ENCODE results near the gene NET1.

The NET1 gene

DNA sequence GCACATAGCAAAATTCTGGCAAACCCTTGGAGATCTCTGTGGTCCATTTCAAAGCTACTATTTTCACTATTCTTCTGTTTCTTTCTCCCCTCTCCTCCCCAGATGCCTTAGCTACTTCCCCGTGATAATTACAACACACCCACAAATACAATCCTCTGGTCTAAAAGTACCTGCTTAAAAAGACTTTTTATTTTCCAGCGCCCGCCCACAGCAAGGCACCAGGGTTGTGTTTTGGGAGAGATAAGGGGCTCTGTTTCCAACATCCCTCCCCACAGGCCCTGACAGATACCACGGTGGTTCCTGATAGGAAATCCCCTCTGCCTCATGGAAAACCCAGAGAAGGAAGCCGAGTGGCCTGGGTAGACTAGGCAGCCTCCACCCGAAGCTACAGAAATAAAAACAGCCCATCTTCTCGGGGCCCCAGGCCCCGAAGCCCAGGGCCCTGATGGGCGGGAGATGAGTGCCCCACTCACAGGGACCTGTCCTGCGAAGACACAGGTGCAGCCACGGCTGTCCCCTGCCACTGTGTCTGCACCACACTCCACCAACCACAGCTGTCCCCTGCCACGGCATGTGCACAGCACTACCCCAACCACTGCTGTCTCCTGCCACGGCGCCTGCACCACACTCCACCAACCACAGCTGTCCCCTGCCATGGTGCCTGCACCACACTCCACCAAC lies 67.3 kb downstream of the NET1 start:
- DNase-seq (ENCODE audit: low read depth in 3 of 3, low spot score in 1 of 3), result no peak

DNA sequence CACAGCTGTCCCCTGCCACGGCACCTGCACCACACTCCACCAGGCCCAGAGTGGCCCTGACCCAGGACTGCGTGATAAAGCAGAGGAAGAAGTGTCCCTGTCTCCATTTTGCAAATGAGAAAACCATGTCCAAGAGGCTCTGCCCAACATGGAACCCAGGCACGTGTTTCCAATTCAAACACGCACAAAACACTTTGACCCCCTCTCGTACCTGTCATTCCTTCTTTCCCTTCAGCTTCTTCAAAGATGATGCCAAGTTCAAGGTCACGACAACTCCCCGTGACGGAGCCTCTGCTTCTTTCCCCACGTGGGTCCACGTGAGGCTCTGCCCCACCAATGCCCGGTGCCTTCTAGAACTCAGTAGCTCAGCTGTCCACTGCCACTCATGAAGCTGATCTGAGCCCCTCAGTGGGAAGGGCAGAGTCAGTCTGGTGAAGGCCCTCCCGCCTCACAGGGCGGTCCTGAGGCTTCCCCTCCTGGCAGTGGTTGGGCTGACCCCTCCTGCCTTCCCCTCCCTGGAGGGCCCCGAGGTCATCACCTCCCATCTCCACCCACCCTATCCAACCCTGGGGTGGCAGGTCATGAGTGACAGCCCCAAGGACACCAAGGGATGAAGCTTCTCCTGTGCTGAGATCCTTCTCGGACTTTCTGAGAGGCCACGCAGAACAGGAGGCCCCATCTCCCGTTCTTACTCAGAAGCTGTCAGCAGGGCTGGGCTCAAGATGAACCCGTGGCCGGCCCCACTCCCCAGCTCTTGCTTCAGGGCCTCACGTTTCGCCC lies 68.0 kb downstream of the NET1 start:
- no peak for DNase-seq (ENCODE audit: low read depth in 3 of 3, low spot score in 1 of 3)

DNA sequence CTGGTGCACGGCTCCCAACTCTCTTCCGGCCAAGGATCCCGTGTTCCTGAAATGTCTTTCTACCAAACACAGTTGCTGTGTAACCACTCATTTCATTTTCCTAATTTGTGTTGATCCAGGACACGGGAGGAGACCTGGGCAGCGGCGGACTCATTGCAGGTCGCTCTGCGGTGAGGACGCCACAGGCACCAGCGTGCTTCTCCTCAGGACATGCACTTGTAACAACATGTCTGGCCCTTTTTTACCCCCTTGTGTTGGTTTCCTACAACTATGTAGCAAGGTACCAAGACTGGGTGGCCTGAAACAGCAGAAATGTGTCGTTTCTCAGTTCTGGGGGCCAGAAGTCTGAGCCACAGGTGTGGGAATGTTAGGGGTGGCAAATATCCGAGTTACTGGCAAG lies 68.8 kb downstream of the NET1 start:
- no peak for DNase-seq (ENCODE audit: low read depth in 3 of 3, low spot score in 1 of 3)

DNA sequence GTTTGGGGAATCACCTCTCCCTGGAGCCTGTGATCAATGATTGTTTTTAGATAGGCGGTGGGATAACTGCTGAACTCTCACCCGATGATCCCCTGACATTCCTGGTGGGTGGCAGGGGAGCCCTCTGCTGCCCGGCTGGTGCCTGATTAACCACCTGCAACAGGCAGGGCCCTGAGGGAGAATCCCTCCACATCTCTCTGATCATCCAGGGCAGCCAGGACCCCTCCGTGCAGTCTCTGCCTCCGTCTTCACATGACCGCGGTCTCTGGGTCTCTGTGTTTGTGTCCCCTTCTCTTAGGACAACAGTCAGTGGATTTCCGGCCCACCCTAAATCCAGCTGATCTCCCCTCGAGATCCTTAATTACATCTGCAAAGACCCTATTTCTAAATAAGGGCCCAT lies 69.7 kb downstream of the NET1 start:
- no peak for DNase-seq (ENCODE audit: low read depth in 3 of 3, low spot score in 1 of 3)

DNA sequence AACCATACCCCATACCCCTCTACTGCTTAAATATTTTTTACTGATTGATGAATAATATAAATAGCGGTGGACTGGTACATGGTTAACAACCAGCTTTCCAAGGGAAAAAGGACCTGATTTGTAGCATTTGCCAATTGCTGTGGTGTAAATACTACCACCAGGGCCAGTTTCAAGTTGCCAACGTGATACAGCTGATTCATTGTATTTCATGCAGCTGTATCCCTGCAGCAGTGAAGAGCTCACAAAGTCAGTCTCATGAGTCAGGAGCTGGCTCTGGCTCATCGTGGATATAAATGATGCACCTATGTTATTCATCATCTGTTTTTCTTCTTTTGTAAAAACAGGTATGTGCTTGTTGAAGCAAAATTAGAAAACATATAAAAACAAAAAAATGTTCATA lies 71.8 kb downstream of the NET1 start:
- no peak for DNase-seq (ENCODE audit: low read depth in 3 of 3, low spot score in 1 of 3)

DNA sequence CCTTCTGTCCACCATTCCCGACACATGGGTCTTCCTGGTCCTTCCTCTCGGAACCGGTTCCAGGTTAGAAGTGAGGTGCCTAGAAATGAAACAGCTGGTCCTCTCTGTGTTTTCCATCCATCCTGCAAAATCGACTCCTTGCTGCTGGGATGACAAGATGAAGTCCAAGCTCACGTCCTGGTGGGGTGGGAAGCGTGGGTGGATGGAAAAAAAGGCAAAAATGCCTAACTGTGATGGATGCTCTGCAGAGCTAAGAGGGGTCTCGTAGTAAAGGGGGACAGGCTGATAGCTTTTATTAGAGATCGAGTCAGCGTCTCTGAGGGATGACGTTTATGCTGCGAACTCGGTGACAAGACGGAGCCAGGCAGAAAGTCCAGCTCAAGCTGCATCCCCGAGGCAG lies 72.9 kb downstream of the NET1 start:
- DNase-seq (ENCODE audit: low read depth in 3 of 3, low spot score in 1 of 3), result no peak

DNA sequence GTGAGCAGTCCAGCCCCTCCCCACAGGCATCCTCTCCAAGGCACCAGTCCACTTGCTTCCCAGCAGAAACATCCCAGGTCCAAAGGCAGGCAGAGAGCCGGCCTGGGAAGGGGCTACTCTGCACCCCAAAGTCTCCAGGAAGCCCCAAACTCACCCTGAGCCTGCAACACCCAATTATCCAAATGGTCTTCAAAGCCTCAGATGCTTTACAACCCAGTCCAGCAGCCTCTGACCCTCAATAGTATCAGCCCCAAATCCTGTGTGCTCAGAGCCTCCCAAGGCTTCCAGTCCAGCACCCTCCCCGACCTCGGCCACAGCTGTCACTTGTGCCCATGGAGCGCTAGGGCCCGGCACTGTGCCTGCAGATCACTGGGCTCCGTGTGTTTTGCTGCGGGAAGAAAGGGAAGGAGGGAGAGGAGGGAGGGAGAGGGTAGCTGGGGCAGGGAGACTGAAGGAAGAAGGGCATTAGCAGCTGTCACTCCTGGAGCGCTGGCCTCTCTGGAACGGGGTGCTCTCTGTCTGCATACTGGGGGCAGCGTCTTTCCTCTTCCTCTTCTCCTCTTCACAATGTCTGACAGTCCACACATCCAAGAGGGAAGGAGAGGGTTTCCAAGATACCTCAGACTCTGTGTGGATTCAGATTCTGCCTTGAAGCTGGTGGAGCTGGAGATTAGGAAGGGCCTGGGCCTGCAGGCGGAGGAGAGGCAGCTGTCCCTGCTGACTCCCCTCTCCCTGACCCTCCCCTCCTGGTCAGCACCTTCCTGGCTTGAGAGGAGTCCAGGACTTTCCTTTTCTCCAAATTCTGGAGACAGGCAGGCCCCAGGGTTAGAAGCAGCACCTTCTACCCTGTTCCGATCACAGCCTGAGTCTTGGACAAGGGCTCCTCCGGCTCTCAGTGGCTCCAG lies 73.8 kb downstream of the NET1 start:
- no peak for DNase-seq (ENCODE audit: low read depth in 3 of 3, low spot score in 1 of 3)

DNA sequence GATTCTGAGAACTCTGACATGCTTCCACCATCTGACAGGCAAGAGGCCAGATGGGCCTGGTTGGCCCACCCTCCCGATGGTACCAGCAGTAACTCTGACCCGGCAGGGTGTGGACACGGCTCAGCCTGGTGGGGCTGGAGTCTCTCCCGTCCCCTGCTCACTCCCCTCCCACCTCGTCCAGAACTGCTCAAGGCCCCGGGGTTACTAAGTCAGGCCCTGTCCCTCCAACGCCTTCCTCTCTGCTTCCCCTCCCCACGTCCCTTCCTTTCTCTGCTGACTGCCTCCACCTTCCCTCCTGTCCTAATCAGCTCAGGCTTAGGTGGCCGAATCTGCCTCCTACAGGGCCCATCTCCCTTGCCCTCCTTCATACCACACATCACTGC lies 74.5 kb downstream of the NET1 start:
- no peak for DNase-seq (ENCODE audit: low read depth in 3 of 3, low spot score in 1 of 3)

DNA sequence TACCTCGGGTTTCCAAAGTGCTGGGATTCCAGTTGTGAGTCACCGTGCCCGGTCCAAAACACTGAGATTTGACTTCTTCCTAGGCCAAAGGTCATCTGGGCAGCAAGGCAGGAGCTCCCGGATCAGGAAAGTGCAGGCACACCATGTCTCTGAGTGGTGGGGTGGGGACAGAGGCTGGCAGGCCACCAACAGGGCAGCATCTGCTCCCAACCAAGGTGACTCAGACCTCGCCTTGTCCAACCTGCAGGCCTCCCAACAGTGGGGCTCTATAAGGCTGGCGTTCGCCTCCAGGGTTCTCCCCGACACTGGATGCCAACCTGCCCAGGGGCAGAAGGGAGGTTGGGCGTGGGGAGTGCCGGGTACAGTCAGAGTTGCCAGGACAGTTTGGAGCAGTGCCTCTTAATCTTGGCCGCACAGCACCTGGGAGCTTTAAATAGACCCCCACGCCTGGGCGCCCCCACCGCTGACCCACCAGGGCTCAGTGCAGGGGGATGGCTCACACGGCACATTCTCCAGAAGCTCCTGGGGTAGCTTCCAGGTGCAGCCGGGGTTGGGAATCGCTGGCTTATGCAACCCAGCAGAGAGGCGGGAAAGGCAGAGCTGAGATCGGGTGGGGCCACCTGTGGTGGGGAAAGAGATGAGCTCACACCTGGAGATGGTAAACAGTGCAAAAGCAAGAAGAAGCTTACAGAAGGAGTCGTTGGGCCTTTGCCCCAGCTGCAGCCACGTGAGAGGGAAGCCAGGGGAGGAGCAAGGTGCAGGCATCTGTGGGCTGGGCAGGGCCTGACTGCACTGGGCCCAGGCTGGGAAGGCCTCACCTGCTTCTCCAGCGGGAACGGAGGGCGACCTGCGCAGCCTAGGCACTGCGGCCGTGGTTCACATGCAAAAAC lies 76.2 kb downstream of the NET1 start:
- no peak for DNase-seq (ENCODE audit: low read depth in 3 of 3, low spot score in 1 of 3)

DNA sequence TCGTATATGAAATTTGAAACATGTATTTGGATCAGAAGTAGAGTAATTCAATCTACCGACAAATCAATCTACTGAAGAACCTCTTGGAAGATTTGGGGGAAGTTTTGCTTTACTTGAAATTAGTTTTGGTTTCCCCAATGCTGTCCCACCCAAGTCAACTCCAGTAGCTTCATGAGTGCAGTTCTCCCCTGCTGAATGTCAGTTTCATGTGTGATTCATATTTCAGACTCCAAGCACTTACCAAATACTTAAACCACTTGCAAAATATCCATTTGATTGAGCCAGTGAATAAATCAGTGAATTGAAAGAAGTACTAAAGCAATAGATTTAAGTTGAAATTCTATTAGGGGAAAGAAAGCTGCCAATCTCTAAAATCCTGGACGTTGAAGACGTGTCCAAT lies 77.7 kb downstream of the NET1 start:
- DNase-seq (ENCODE audit: low read depth in 3 of 3, low spot score in 1 of 3), result no peak

DNA sequence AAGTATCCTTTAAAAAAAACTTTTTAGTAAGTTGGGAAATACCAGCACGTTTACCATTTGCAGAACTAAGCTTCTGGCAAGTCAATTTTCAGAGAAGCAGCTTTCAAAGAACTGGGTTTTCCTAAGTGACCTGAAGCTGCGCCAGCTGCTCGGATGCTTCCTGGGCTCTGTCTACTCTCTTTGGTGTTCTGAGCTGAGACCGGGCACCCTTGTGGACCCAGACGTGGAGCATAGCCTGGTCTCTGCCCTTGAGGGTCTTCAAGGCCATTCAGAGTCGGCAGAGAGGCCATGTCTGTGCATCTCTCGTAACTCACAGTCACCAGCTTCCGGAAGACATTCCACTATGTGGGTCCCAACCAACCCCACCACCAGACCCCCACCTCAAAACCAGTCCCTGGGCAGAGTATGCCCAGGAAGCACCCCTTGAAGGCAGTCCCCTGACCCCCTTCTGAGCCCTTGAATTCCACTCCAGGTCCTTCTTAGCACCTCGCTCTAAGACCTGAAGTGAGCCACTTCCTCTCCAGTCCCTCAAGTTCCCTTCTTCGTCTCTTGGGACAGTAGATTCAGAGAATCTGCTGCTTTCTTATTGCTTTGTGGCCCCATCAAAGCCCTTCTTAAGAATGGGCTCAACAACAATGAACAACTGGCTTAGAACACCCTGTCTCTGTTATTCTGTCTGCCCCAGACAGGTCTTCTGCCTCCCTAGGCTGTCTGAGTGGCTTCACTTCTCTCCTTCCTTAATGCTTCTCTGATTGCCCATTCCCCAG lies 78.5 kb downstream of the NET1 start:
- no peak for DNase-seq (ENCODE audit: low read depth in 3 of 3, low spot score in 1 of 3)

DNA sequence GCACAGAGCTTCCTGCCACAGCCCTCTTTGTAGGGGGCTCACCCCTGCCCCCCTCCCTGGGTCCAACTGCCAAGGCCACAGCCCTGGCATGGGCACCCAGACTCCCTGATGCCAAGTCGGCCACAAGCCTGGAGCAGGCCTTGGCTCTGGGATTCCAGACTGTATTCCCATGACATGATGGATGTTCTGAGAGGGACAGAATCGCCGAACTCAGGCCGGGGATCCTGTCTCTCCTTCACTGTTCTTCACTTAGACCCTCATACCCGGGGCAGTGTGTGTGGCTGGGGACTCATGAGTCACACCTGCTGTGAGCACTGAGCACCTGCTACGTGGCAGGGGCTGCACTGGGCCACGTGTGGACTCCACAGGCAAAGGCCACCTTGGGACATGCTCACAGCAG lies 79.1 kb downstream of the NET1 start:
- DNase-seq (ENCODE audit: low read depth in 3 of 3, low spot score in 1 of 3), result no peak

DNA sequence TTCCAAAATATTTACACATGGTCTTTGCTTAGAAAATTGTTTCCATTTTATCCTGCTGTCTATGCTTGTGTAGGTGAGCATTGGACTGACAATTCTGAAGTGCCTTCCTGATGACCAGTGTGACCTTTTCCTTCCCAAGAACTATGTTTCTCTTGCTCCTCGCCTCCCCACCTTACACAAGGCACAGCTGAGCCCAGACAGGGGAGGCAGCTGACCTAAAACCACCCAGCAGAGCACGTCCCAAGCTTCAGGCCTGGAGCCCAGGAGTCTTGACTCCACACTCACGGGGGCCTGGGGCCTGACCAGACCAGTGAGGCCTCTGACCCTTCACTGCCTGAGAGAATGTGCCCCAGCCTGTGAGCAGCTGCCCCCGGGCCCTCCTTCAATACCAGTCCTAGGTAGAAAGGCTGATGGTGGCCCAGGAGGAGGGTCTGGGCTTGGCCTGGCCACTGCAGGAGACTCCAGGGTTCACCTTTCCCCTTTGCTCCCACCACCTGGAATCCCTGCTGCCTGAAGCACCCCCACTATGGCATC lies 80.0 kb downstream of the NET1 start:
- no peak for DNase-seq (ENCODE audit: low read depth in 3 of 3, low spot score in 1 of 3)

DNA sequence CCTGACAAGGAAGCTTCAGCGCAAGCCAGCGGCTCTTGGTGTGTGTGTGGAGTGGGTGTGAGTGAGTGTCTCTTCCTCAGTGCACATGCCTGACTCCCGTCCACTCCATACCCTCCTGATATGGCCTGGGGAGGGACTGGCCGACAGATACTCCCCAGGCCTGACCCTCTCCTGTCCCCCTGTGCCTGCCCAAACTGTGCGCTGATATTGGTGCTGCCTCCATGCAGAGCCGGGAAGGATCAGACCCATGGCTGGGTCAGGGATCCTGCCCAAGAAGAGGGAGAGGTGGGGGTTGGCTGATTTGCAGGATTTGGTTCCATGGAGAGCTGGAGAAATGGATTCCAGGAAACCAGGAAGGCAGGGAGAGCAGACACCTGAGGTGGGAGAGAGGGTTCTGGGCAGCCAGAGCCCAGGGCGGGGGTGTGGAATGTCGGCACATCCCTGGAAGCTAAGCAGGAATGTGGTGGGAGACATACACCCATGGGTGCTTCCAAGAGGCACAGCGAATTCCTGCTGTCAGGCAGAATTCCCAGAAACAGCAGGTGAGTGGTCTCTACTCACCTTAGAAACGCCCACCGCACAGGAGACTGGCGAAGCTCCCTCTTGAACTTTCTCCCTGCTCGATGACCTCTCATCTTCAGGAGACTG lies 80.7 kb downstream of the NET1 start:
- DNase-seq (ENCODE audit: low read depth in 3 of 3, low spot score in 1 of 3), result no peak

DNA sequence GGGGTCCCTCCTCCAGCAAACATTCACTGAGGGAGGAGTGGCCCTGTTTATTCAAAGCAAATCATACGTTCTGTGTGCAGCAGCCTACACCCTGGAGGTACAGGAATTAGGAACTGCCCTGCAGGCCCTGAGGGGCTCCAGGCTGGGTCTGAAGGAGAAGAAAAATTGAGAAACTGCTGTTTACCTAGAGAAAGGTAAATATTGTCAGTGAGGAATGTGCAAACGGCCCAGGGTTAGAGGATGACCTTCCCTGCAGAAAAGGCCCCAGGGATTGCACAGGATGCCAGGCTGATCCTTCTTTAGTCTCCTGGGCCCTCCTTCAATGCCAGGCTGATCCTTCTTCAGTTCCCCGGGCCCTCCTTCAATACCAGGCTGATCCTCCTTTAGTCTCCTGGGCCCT lies 81.3 kb downstream of the NET1 start:
- no peak for DNase-seq (ENCODE audit: low read depth in 3 of 3, low spot score in 1 of 3)

DNA sequence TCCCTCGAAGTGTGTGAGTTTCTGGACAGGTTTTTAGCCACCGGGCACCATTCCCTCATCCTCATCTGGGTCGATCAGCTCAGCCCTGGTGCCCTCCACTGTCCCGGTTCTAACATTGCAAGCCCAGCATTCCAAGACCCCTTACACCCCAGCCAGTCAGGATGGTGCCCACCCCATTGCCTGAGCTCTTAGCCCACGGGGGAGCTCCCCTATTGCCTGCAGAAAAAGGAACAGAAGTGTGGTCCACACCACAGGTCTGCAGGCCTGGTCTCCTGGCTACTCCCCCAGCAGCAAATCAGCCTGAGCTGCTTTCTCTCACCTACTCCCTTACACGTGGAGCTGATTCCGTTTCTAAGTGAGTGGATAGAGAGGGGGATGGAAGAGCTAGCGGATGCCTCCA lies 82.3 kb downstream of the NET1 start:
- DNase-seq (ENCODE audit: low read depth in 3 of 3, low spot score in 1 of 3), result no peak

DNA sequence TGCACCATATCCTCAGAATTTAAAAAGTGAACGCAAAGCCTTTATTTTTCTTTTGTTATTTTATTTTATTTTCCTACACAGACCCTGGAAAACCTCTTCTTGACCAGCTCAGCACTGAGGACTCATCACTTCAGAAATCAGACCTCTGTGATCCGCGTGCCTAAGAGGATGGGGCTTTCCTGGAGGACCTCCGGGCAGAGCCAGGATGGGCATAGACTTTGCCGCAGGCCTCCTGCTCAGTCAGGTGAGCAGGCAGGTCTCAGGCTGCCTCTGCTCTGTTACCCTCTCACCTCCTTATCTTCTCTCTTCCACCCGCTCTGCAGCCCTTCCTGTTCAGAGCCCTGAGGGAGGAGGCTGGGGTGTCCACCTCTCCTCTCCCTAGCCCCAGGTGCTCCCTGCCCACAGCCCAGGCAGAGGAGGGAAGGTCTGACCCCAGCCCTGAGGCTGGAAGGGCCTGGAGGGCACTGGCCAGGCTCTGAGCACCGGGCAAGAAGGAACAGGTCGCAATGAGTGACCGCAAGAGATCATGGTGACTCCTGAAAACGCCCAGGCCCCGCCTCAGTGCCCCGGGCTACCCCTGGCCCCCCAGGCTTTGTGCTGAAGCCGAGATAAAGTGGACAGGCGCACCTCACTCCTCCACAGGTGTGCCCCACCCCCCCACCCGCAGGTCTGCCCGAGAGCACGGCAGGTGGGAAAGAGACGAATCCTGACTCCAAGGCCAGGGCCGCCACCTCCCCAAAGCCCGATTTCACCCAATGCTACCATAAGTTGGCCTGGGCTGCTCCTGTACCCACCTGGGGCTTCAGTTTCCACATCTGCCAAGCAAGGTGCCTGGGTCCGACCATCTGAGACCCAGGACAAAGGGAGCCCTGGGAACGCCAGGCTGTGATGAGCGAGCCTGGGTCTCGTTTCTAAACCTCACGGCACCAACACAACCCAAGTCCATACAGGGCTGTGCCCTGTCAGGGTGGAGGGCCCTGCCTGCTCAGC lies 84.2 kb downstream of the NET1 start:
- no peak for DNase-seq (ENCODE audit: low read depth in 3 of 3, low spot score in 1 of 3)

DNA sequence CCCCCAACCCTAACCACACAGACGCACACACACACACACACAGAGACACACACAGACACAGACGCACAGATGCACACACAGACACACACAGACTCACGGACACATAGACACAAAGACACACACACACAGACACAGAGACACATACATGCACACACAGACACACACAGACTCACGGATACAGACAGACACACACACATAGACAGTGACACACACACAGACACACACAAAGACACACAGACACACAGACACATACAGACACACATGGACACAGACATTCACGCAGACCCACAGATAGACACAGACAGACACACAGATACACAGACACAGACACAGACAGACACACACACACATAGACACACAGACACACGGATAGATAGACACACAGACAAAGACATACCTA lies 84.9 kb downstream of the NET1 start:
- no peak for DNase-seq (ENCODE audit: low read depth in 3 of 3, low spot score in 1 of 3)

Measured in stimulated activated CD4-positive, alpha-beta T cell treated with anti-CD3 and anti-CD28 coated beads, TNF-alpha, amount 100 ng/mL, for 1 hour (primary cell).